ENCODE data around the gene APOD.
"Not testable (repeated sequence)": the region's sequence is repeated elsewhere in the genome, so short reads cannot be mapped to it uniquely, and the experiment has no call there.

APOD gene

DNA sequence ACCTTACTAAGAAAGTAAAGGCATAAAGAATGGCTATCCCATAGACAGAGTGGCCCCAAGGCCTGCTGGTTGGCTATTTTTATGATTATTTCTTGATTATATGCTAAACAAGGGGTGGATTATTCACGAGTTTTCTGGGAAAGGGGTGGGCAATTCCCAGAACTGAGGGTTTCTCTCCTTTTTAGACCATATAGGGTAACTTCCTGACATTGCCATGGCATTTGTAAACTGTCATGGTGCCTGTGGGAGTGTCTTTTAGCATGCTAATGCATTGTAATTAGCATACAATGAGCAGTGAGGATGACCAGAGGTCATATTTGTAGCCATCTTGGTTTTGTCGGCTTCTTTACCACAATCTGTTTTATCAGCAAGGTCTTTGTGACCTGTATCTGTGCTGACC, 18.0 kb upstream of the APOD start:
- H3K27ac Mint-ChIP-seq; ATAC-seq; H3K36me3 Mint-ChIP-seq (ENCODE audit: low read depth); H3K4me1 Mint-ChIP-seq; H3K27me3 Mint-ChIP-seq; DNase-seq; H3K4me3 Mint-ChIP-seq: not testable (repeated sequence)
- H3K9me3 Mint-ChIP-seq, result peaks cover 12% of the 10 kb centered on the region

GRCh38 chr3:195601382-195601781, 17.6 kb upstream of the APOD start:
- ATAC-seq (no peak), DNase-seq (no peak)
- Mint-ChIP-seq H3K9me3 (peaks cover 9% of the 10 kb centered on the region), H3K4me1 (no peaks in the 10 kb centered on the region), H3K27me3 (no peaks in the 10 kb centered on the region), H3K36me3 (ENCODE audit: low read depth) (peaks cover 3% of the 10 kb centered on the region), H3K4me3 (no peak overlapping the region), H3K27ac (no peak overlapping the region)

- not testable (repeated sequence) for H3K36me3 Mint-ChIP-seq (ENCODE audit: low read depth); H3K4me3 Mint-ChIP-seq; DNase-seq; H3K4me1 Mint-ChIP-seq; ATAC-seq; H3K27me3 Mint-ChIP-seq; H3K9me3 Mint-ChIP-seq; H3K27ac Mint-ChIP-seq
Observed at GRCh38 chr3:195599926-195600325, 16.2 kb upstream of the APOD start.

- H3K36me3 Mint-ChIP-seq (ENCODE audit: low read depth); H3K9me3 Mint-ChIP-seq; H3K4me1 Mint-ChIP-seq; H3K27me3 Mint-ChIP-seq; DNase-seq; ATAC-seq; H3K4me3 Mint-ChIP-seq; H3K27ac Mint-ChIP-seq: not testable (repeated sequence)
Observed at GRCh38 chr3:195599516-195599915, 15.8 kb upstream of the APOD start.

DNA sequence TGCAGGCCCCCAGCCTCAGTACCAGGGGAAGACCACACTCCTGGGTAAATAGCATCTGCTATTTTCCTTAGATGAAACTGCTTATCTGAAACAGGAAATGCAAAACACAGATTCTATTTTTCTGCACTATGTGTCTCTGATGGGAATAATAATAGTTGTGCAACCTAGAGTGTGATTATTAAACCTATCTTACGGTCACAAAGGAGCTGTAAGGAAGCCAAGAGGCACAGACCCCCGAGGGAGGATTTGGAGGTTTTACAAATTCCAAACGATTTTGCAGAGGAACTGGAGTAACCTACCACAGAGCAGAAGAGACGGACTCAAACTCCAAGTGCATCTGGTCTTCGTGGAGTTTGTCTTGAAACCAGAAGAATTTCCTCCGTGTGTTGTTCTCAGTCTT, 14.1 kb upstream of the APOD start:
- no peaks in the 10 kb centered on the region for H3K27me3 Mint-ChIP-seq
- no peak for DNase-seq
- no peak overlapping the region for H3K4me3 Mint-ChIP-seq
- no peak for ATAC-seq
- no peaks in the 10 kb centered on the region for H3K36me3 Mint-ChIP-seq (ENCODE audit: low read depth)
- no peaks in the 10 kb centered on the region for H3K9me3 Mint-ChIP-seq
- H3K27ac Mint-ChIP-seq, result no peak overlapping the region
- no peaks in the 10 kb centered on the region for H3K4me1 Mint-ChIP-seq

GRCh38 chr3:195597229-195597628, 13.5 kb upstream of the APOD start:
- no peaks in the 10 kb centered on the region for H3K9me3 Mint-ChIP-seq
- H3K27ac Mint-ChIP-seq, result no peak overlapping the region
- H3K4me1 Mint-ChIP-seq, result no peaks in the 10 kb centered on the region
- H3K36me3 Mint-ChIP-seq (ENCODE audit: low read depth), result no peaks in the 10 kb centered on the region
- ATAC-seq (no peak), DNase-seq (no peak)
- H3K27me3 Mint-ChIP-seq, result no peaks in the 10 kb centered on the region
- no peak overlapping the region for H3K4me3 Mint-ChIP-seq

- Mint-ChIP-seq H3K36me3 (ENCODE audit: low read depth) (no peaks in the 10 kb centered on the region), H3K9me3 (no peaks in the 10 kb centered on the region), H3K27ac (no peak overlapping the region), H3K27me3 (no peaks in the 10 kb centered on the region), H3K4me3 (no peak overlapping the region), H3K4me1 (no peaks in the 10 kb centered on the region)
- ATAC-seq (no peak), DNase-seq (no peak)
Observed at GRCh38 chr3:195596765-195597171, 13.0 kb upstream of the APOD start.

DNA sequence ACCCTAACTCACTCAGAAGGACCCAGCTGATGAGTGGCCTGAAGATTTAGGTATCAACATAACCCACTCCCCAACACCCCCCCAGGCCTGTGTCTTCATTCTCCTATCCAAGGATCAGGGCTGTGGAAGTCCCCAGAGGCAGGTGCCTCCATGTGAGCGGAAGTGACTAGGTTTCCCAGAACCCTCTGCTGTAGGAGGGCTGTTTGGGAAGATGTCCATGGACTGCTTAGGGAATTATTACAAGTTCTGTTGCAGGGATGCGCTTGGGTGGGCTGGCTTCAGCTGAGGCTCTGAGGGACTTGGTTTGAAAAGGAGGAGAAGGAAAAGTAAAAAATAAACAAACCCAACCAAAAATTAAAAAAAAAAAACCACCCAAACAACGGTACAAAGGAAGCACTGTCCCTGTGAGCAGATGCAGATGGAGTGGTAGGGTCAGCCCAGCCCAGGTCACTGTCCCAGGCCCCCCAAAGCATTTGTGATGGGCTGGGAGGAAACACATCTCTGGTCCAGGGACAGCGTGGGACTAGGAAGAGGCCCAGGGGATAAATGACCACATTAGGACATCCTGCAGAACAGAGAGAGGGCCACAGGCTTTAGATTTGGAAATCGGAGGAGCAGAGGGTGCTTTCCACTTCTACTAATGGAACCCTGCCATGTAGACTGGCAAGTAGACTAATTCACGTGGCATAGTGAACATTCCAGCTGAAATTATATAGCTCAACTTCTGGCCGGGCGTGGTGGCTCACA, 12.2 kb upstream of the APOD start:
- Mint-ChIP-seq H3K4me3 (no peak overlapping the region), H3K4me1 (no peaks in the 10 kb centered on the region), H3K27ac (no peak overlapping the region), H3K36me3 (ENCODE audit: low read depth) (no peaks in the 10 kb centered on the region), H3K27me3 (no peaks in the 10 kb centered on the region), H3K9me3 (no peaks in the 10 kb centered on the region)
- no peak for ATAC-seq
- DNase-seq, result no peak

- H3K4me3 Mint-ChIP-seq, result no peak overlapping the region
- H3K9me3 Mint-ChIP-seq, result no peaks in the 10 kb centered on the region
- H3K27ac Mint-ChIP-seq, result no peak overlapping the region
- no peak for DNase-seq
- no peaks in the 10 kb centered on the region for H3K4me1 Mint-ChIP-seq
- H3K36me3 Mint-ChIP-seq (ENCODE audit: low read depth), result no peaks in the 10 kb centered on the region
- no peaks in the 10 kb centered on the region for H3K27me3 Mint-ChIP-seq
- ATAC-seq, result no peak
Observed at GRCh38 chr3:195591852-195592251, 8.1 kb upstream of the APOD start.

DNA sequence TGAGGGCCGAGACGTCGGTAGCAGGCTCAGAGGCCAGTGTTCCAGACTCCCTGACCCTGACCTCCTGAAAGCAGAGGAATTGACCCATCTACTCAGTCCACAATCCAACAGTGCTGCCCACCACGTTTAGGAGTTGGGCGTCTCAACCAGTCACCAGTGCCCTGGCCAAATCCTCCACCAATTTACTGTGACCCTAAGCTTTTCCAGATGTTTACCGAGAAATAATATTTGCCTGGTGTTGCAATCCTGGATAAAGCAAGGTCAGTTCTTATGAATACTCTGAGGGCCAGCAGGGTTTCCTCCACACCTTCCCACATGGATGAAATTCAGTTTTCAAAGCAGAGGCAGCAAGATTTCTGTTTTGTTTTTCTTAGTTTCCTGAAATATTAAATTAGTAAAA, 7.5 kb upstream of the APOD start:
- no peaks in the 10 kb centered on the region for H3K27me3 Mint-ChIP-seq
- DNase-seq (no peak), ATAC-seq (no peak)
- no peaks in the 10 kb centered on the region for H3K9me3 Mint-ChIP-seq
- no peaks in the 10 kb centered on the region for H3K4me1 Mint-ChIP-seq
- no peak overlapping the region for H3K4me3 Mint-ChIP-seq
- H3K36me3 Mint-ChIP-seq (ENCODE audit: low read depth), result no peaks in the 10 kb centered on the region
- no peak overlapping the region for H3K27ac Mint-ChIP-seq

DNA sequence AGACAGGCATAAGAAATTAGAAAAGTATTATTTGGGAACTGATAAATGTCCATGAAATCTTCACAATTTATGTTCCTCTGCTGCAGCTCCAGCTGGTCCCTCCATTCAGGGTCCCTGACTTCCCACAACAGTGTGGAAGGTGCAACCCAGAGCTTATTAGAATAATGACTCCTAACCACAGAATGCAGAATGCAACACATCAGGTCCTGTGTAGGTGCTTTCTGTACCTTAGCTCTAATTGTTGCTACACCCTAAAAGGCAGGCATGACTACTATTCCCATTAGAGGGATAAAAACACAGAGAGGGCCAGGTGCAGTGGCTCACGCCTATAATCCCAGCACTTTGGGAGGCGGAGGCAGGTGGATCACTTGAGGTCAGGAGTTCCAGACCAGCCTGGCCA, 6.6 kb upstream of the APOD start:
- not testable (repeated sequence) for ATAC-seq; H3K36me3 Mint-ChIP-seq (ENCODE audit: low read depth); H3K27ac Mint-ChIP-seq; H3K4me1 Mint-ChIP-seq; H3K4me3 Mint-ChIP-seq; H3K27me3 Mint-ChIP-seq; H3K9me3 Mint-ChIP-seq; DNase-seq

DNA sequence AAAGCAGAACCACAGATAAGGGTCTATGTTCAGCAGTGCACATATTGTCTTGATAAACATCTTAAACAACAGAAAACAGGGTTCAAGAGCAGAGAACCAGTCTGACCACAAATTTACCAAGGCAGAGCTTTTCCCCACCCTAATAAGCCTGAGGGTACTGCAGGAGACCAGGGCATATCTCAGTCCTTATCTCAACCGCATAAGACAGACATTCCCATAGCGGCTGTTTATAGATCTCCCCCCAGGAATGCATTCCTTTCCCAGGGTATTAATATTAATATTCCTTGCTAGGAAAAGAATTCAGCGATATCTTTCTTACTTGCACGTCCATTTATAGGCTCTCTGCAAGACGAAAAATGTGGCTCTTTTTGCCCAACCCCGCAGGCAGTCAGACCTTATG, 6.1 kb upstream of the APOD start:
- not testable (repeated sequence) for H3K27me3 Mint-ChIP-seq; H3K4me3 Mint-ChIP-seq; H3K4me1 Mint-ChIP-seq; ATAC-seq; H3K9me3 Mint-ChIP-seq; H3K36me3 Mint-ChIP-seq (ENCODE audit: low read depth); H3K27ac Mint-ChIP-seq; DNase-seq

DNA sequence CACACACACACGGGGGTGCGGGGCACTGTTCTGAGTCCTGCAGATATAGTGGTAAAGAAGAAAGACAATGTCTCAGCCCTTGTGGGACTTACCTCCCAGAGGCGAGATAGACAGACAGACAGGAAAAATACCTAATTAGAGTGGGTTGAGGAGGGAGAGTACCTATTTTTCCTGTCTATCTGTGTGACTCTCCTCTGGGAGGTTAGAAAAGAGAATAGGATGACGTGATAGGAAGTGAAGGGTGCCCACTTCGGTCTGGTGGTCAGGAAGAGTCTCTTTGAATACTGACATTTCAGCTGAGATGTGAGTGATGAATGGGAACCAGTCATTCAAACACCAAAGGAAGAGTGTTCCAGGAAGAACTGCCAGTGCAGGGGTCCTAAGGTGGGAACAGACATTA, 4.1 kb upstream of the APOD start:
- H3K4me1 Mint-ChIP-seq, result peaks cover 5% of the 10 kb centered on the region
- H3K4me3 Mint-ChIP-seq, result no peak overlapping the region
- ATAC-seq, result peak; percentile 84
- no peaks in the 10 kb centered on the region for H3K36me3 Mint-ChIP-seq (ENCODE audit: low read depth)
- no peaks in the 10 kb centered on the region for H3K9me3 Mint-ChIP-seq
- no peak overlapping the region for H3K27ac Mint-ChIP-seq
- peak; percentile 36 for DNase-seq
- no peaks in the 10 kb centered on the region for H3K27me3 Mint-ChIP-seq

GRCh38 chr3:195587406-195587805, 3.7 kb upstream of the APOD start:
- Mint-ChIP-seq H3K27ac (no peak overlapping the region), H3K4me3 (no peak overlapping the region), H3K9me3 (no peaks in the 10 kb centered on the region), H3K27me3 (no peaks in the 10 kb centered on the region), H3K4me1 (peaks cover 5% of the 10 kb centered on the region), H3K36me3 (ENCODE audit: low read depth) (no peaks in the 10 kb centered on the region)
- no peak for ATAC-seq
- DNase-seq, result no peak

DNA sequence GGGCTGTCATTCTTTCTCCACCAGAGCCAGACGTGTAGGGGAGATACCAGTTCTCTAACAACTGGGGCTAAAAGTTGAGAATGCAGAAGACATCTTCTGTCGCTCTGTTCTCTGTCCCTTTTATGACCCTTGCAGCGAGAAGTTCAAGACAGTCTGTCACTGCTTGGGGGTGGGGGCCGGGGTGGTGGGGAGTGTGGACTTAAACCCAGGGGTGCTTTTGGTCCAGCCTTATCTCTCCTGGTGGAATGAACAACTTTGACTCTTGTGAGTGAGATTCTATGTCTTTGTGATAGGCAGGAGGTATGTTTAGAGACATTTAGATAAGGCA, 767 bp upstream of the APOD start:
- Mint-ChIP-seq H3K27ac (no peak overlapping the region), H3K9me3 (no peaks in the 10 kb centered on the region), H3K27me3 (no peaks in the 10 kb centered on the region), H3K4me1 (peaks cover 11% of the 10 kb centered on the region), H3K36me3 (ENCODE audit: low read depth) (no peaks in the 10 kb centered on the region), H3K4me3 (no peak overlapping the region)
- DNase-seq (no peak), ATAC-seq (no peak)

- Mint-ChIP-seq H3K4me1 (peaks cover 11% of the 10 kb centered on the region), H3K36me3 (ENCODE audit: low read depth) (no peaks in the 10 kb centered on the region), H3K27ac (no peak overlapping the region), H3K4me3 (no peak overlapping the region), H3K27me3 (no peaks in the 10 kb centered on the region), H3K9me3 (no peaks in the 10 kb centered on the region)
- DNase-seq, result no peak
- ATAC-seq, result no peak
Observed at GRCh38 chr3:195582947-195583346, 793 bp downstream of the APOD start.

All from activated naive CD8-positive, alpha-beta T cell treated with anti-CD3 and anti-CD28 coated beads, Interleukin-2, amount 50 U/mL, for 24 hours (primary cell).